VCaP (cell line): ENCODE data around the gene RABL6.

Source experiments
- H3K27ac ChIP-seq: fragments of 450-650 bp; 2 replicates; pipeline ENCODE4 v1.5.1; 2017
- CTCF ChIP-seq: fragments of 450-650 bp; conservative IDR thresholded peaks from 2 replicates; pipeline ENCODE4 v1.5.1; 2017; ENCODE audit warnings: mild to moderate bottlenecking, moderate library complexity

The RABL6 gene

GRCh38 chr9:136795000-136795348 is 12.8 kb upstream of the RABL6 start:
- H3K27ac ChIP-seq = peak overlapping the region; percentile 100
- no peak for TF ChIP-seq CTCF

- TF ChIP-seq CTCF = no peak
- H3K27ac ChIP-seq = peak within 1 kb of the TSS; percentile 100
Observed at GRCh38 chr9:136796238-136796774, 11.4 kb upstream of the RABL6 start, which contains the start of gene CCDC183. TSS of gene CCDC183 (plus strand) at chr9:136796338. CDS start at chr9:136796398, 60 bp downstream.

- peak overlapping the region; percentile 100 for H3K27ac ChIP-seq
Observed at GRCh38 chr9:136796775-136797347, 10.9 kb upstream of the RABL6 start.

GRCh38 chr9:136798708-136799078 is 9.1 kb upstream of the RABL6 start:
- H3K27ac ChIP-seq = peak overlapping the region; percentile 100
- no peak for TF ChIP-seq CTCF

- peak overlapping the region; percentile 100 for H3K27ac ChIP-seq
- no peak for TF ChIP-seq CTCF
Observed at GRCh38 chr9:136799079-136799853, 8.5 kb upstream of the RABL6 start.

- peak overlapping the region; percentile 100 for H3K27ac ChIP-seq
- no peak for TF ChIP-seq CTCF
Observed at GRCh38 chr9:136799854-136800657, 7.7 kb upstream of the RABL6 start.

- H3K27ac ChIP-seq = peak overlapping the region; percentile 100
- no peak for TF ChIP-seq CTCF
Observed at GRCh38 chr9:136802321-136802720, 5.4 kb upstream of the RABL6 start.

- H3K27ac ChIP-seq = peak overlapping the region; percentile 99
Observed at GRCh38 chr9:136803009-136803550, 4.7 kb upstream of the RABL6 start.
